Measurements from ENCODE around the gene IPPK. TPM values are rescaled to one million over a fixed set of nuclear protein-coding genes. Genes with fewer than 3 reads are reported as not detected.

IPPK gene
- total and polyA plus RNA-seq, 5 donors from 2014 or later = 3.8 to 9.2 (median 5.5) TPM

DNA sequence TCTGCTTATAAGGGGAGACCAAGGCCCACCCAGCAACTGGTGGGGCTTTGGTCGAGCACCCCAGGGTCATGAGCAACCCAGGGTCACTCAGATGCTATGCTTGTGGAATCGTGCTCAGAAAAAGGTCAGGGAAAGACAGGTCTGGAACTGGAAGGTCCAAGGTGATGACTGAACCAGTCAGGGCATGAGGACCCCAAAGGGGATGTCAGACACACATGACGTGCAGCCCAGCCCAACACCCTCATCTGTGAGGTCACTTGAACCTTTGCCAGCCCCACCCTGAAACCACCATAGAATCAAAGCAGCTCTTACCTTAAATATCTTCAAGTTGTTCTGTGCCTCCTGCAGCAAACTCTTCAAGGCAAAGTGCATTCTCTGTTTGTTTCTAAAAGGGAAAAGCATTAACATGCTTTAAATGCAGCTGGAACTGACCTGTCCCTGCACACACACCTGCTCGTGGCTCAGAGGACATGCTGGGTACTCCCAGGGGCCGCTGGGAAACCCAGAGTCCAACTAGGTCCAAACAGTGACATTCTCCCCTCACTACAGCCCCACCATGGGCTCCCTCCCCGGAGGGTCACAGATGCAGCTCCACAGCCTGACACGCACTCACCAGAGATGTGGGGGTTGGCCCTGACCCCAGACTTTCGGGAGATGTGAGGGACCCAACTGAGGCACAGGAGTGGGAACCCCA is 29.4 kb downstream of the IPPK start:
- Mint-ChIP-seq H3K27ac (no peak overlapping the region), H3K27me3 (no peaks in the 10 kb centered on the region), H3K4me3 (no peak overlapping the region), H3K9me3 (peaks cover 0 to 9% (median 1%) of the 10 kb centered on the region in 7 donors), H3K36me3 (peaks cover 47% of the 10 kb centered on the region), H3K4me1 (peaks cover 0 to 1% (median 0%) of the 10 kb centered on the region in 4 donors)
- Histone ChIP-seq H3K9me3 (ENCODE audit: control insufficient read depth in 2 of 2, low read length in 2 of 2) (peaks cover 0 to 4% of the 10 kb centered on the region in 2 experiments), H3K4me1 (ENCODE audit: control insufficient read depth, insufficient read depth, low read length, poor library complexity, severe bottlenecking) (no peaks in the 10 kb centered on the region), H3K27me3 (ENCODE audit: control insufficient read depth, insufficient read depth, low read length) (no peaks in the 10 kb centered on the region), H3K36me3 (ENCODE audit: control insufficient read depth, insufficient read depth, low read length) (peaks cover 76% of the 10 kb centered on the region), H3K27ac (ENCODE audit: insufficient read depth, low read length, poor library complexity, severe bottlenecking) (no peak overlapping the region), H3K4me3 (ENCODE audit: low read depth, low read length) (no peak overlapping the region)
- ATAC-seq (ENCODE audit: low read depth in 2 of 2) (no peak), DNase-seq (no peak)

- ATAC-seq (ENCODE audit: low read depth in 2 of 2) (no peak), DNase-seq (no peak)
- Mint-ChIP-seq H3K27ac (no peak overlapping the region), H3K4me1 (peaks cover 0 to 1% (median 0%) of the 10 kb centered on the region in 4 donors), H3K4me3 (no peak overlapping the region), H3K27me3 (no peaks in the 10 kb centered on the region), H3K9me3 (peaks cover 0 to 2% (median 0%) of the 10 kb centered on the region in 7 donors), H3K36me3 (peaks cover 42% of the 10 kb centered on the region)
- Histone ChIP-seq H3K27me3 (ENCODE audit: control insufficient read depth, insufficient read depth, low read length) (no peaks in the 10 kb centered on the region), H3K4me1 (ENCODE audit: control insufficient read depth, insufficient read depth, low read length, poor library complexity, severe bottlenecking) (no peaks in the 10 kb centered on the region), H3K27ac (ENCODE audit: insufficient read depth, low read length, poor library complexity, severe bottlenecking) (no peak overlapping the region), H3K4me3 (ENCODE audit: low read depth, low read length) (no peak overlapping the region), H3K36me3 (ENCODE audit: control insufficient read depth, insufficient read depth, low read length) (peaks cover 74% of the 10 kb centered on the region), H3K9me3 (ENCODE audit: control insufficient read depth in 2 of 2, low read length in 2 of 2) (no peaks in the 10 kb centered on the region)
These were observed 30.1 kb downstream of the IPPK start for GRCh38 chr9:92639791-92640271.

DNA sequence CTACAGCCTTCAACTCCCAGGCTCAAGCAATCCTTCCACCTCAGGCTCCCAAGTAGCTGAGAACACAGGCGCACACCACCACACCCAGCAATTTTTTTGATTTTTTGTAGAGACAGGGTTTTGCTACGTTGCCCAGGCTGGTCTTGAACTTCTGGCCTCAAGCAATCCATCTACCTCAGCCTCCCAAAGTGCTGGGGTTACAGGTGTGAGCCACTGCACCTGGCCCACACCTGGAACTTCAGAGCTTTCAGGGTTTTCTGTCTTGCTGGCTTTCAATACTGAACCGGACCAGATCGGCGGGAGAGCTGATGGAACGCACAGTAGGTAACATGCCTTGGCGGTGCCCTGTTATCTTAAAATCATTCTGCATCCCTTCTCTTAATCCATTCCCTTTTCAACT is 30.8 kb downstream of the IPPK start:
- Mint-ChIP-seq H3K27ac (no peak overlapping the region), H3K4me3 (no peak overlapping the region), H3K36me3 (peaks cover 41% of the 10 kb centered on the region), H3K4me1 (peaks cover 0 to 3% (median under 1%) of the 10 kb centered on the region in 4 donors), H3K27me3 (no peaks in the 10 kb centered on the region), H3K9me3 (no peaks in the 10 kb centered on the region)
- Histone ChIP-seq H3K4me1 (ENCODE audit: control insufficient read depth, insufficient read depth, low read length, poor library complexity, severe bottlenecking) (no peaks in the 10 kb centered on the region), H3K9me3 (ENCODE audit: control insufficient read depth in 2 of 2, low read length in 2 of 2) (no peaks in the 10 kb centered on the region), H3K27me3 (ENCODE audit: control insufficient read depth, insufficient read depth, low read length) (no peaks in the 10 kb centered on the region), H3K4me3 (ENCODE audit: low read depth, low read length) (no peak overlapping the region), H3K27ac (ENCODE audit: insufficient read depth, low read length, poor library complexity, severe bottlenecking) (no peak overlapping the region), H3K36me3 (ENCODE audit: control insufficient read depth, insufficient read depth, low read length) (peaks cover 75% of the 10 kb centered on the region)
- DNase-seq (no peak), ATAC-seq (ENCODE audit: low read depth in 2 of 2) (no peak)

DNA sequence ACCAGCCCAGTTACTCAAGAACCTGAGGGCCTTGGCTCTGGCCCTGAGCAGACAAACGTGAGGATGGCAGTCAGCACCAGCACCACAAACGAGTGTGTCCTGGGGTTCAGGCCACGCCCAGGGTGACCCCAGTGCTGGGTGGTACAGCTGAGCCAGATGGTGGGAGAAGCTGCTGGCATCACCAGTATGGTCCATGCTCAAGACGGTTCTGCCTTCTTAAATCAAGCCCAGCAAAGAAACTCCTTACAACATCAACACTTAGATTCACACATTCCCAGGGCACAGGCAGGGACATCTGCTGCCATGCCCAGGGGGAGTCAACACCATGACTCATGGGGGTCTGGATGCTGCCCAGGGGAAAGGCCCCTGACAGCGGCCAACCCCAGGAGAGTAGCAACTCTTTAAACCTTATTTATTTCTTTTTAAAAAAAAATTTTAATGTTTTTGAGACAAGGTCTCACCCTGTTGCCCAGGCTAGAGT is 31.3 kb downstream of the IPPK start:
- no peaks in the 10 kb centered on the region for H3K9me3 Mint-ChIP-seq
- Histone ChIP-seq H3K4me3 (ENCODE audit: low read depth, low read length) (no peak overlapping the region), H3K36me3 (ENCODE audit: control insufficient read depth, insufficient read depth, low read length) (peaks cover 75% of the 10 kb centered on the region), H3K9me3 (ENCODE audit: control insufficient read depth in 2 of 2, low read length in 2 of 2) (no peaks in the 10 kb centered on the region), H3K27ac (ENCODE audit: insufficient read depth, low read length, poor library complexity, severe bottlenecking) (no peak overlapping the region), H3K4me1 (ENCODE audit: control insufficient read depth, insufficient read depth, low read length, poor library complexity, severe bottlenecking) (no peaks in the 10 kb centered on the region), H3K27me3 (ENCODE audit: control insufficient read depth, insufficient read depth, low read length) (no peaks in the 10 kb centered on the region)
- no peak for ATAC-seq (ENCODE audit: low read depth in 2 of 2)
- H3K36me3 Mint-ChIP-seq = peaks cover 37% of the 10 kb centered on the region
- H3K27ac Mint-ChIP-seq = no peak overlapping the region
- peaks cover 0 to 3% (median 0%) of the 10 kb centered on the region in 4 donors for H3K4me1 Mint-ChIP-seq
- DNase-seq = no peak
- no peak overlapping the region for H3K4me3 Mint-ChIP-seq
- H3K27me3 Mint-ChIP-seq = no peaks in the 10 kb centered on the region

DNA sequence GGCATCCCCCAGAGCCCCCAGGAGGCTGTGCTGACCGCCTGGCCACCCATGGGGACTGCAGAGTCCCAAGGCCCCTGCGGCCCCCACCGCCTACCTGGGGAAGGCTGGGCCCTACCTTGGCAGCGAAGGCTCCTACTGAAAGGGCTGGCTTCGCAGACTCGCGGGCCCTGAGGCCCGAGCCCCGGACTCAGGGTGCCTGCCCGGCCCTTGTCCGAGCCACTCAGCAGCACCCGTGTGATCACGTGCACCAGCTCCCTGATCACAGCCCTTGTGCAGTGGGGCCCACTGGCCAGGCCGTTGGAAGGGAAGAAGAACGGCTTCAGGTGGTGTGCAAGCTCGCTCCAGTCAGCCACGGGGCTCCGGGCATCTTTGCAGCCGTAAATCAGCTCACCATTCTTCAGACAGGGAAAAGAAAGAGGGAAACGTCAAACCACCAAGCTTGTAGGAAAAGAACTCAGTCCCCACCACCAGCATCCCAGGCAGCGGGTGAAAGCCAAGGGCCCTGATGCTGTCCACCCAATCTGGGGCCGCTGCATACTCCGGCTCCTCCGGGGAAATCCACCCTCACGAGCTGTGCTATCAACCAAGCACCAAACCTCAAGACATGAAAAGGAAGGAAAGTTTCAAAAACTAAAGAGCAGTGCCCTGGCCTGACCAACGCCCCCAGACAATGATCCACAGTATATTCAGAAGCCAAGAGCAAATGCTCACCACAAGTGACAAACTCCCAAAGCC is 31.9 kb downstream of the IPPK start:
- Histone ChIP-seq H3K9me3 (ENCODE audit: control insufficient read depth in 2 of 2, low read length in 2 of 2) (no peaks in the 10 kb centered on the region), H3K36me3 (ENCODE audit: control insufficient read depth, insufficient read depth, low read length) (peaks cover 73% of the 10 kb centered on the region), H3K4me3 (ENCODE audit: low read depth, low read length) (no peak overlapping the region), H3K27me3 (ENCODE audit: control insufficient read depth, insufficient read depth, low read length) (no peaks in the 10 kb centered on the region), H3K4me1 (ENCODE audit: control insufficient read depth, insufficient read depth, low read length, poor library complexity, severe bottlenecking) (no peaks in the 10 kb centered on the region), H3K27ac (ENCODE audit: insufficient read depth, low read length, poor library complexity, severe bottlenecking) (no peak overlapping the region)
- no peak overlapping the region for H3K4me3 Mint-ChIP-seq
- H3K27me3 Mint-ChIP-seq = no peaks in the 10 kb centered on the region
- peaks cover 0 to 3% (median 0%) of the 10 kb centered on the region in 4 donors for H3K4me1 Mint-ChIP-seq
- H3K36me3 Mint-ChIP-seq = peaks cover 34% of the 10 kb centered on the region
- ATAC-seq (ENCODE audit: low read depth in 2 of 2) (no peak), DNase-seq (no peak)
- no peaks in the 10 kb centered on the region for H3K9me3 Mint-ChIP-seq
- no peak overlapping the region for H3K27ac Mint-ChIP-seq

- no peaks in the 10 kb centered on the region for H3K27me3 ChIP-seq (ENCODE audit: control insufficient read depth, insufficient read depth, low read length)
- Mint-ChIP-seq H3K9me3 (no peaks in the 10 kb centered on the region), H3K27ac (no peak overlapping the region), H3K27me3 (no peaks in the 10 kb centered on the region), H3K4me3 (no peak overlapping the region), H3K4me1 (peaks cover 0 to 3% (median 0%) of the 10 kb centered on the region in 4 donors), H3K36me3 (peaks cover 30% of the 10 kb centered on the region)
- H3K27ac ChIP-seq (ENCODE audit: insufficient read depth, low read length, poor library complexity, severe bottlenecking) = no peak overlapping the region
- peaks cover 70% of the 10 kb centered on the region for H3K36me3 ChIP-seq (ENCODE audit: control insufficient read depth, insufficient read depth, low read length)
- DNase-seq (no peak), ATAC-seq (ENCODE audit: low read depth in 2 of 2) (no peak)
- H3K4me3 ChIP-seq (ENCODE audit: low read depth, low read length) = no peak overlapping the region
- no peaks in the 10 kb centered on the region for H3K4me1 ChIP-seq (ENCODE audit: control insufficient read depth, insufficient read depth, low read length, poor library complexity, severe bottlenecking)
- H3K9me3 ChIP-seq (ENCODE audit: control insufficient read depth in 2 of 2, low read length in 2 of 2) = no peaks in the 10 kb centered on the region
These were observed 32.6 kb downstream of the IPPK start for GRCh38 chr9:92637326-92637725.

DNA sequence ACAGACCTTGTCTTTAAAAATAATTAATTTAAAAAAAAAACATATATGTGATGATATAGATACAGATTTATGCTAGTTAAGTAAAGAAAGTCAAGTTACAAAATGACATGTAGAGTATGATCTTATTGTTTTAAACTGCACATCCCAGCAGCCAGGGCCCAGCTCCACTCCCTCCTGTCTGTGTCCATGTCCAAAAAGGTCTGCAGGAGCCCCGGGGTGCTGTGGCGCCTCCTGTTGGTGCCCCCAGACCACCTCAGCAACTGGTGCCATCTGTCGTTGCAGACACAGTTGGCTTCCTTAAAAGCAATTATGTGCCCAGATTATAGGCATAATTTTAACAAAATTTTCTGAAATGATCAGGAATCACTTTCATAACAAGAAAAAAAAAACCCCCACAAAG is 33.3 kb downstream of the IPPK start:
- no peak overlapping the region for H3K27ac Mint-ChIP-seq
- no peak overlapping the region for H3K4me3 ChIP-seq (ENCODE audit: low read depth, low read length)
- H3K36me3 Mint-ChIP-seq = peaks cover 31% of the 10 kb centered on the region
- H3K36me3 ChIP-seq (ENCODE audit: control insufficient read depth, insufficient read depth, low read length) = peaks cover 64% of the 10 kb centered on the region
- H3K4me1 ChIP-seq (ENCODE audit: control insufficient read depth, insufficient read depth, low read length, poor library complexity, severe bottlenecking) = no peaks in the 10 kb centered on the region
- ATAC-seq (ENCODE audit: low read depth in 2 of 2) (no peak), DNase-seq (no peak)
- H3K27me3 ChIP-seq (ENCODE audit: control insufficient read depth, insufficient read depth, low read length) = no peaks in the 10 kb centered on the region
- no peak overlapping the region for H3K27ac ChIP-seq (ENCODE audit: insufficient read depth, low read length, poor library complexity, severe bottlenecking)
- H3K4me3 Mint-ChIP-seq = no peak overlapping the region
- H3K9me3 Mint-ChIP-seq = no peaks in the 10 kb centered on the region
- H3K27me3 Mint-ChIP-seq = no peaks in the 10 kb centered on the region
- no peaks in the 10 kb centered on the region for H3K9me3 ChIP-seq (ENCODE audit: control insufficient read depth in 2 of 2, low read length in 2 of 2)
- H3K4me1 Mint-ChIP-seq = peaks cover 0 to 4% (median 2%) of the 10 kb centered on the region in 4 donors
